Natural killer cell (primary cell): ENCODE data around the gene OXLD1. TPM values are rescaled to one million over a fixed set of nuclear protein-coding genes. Genes with fewer than 3 reads are reported as not detected.

Source experiments
- ATAC-seq, 3 donors: fragments of 150-1000 bp in 2 of 3; fragments of 200-7000 bp in 1 of 3; cut with Tn5 transposase; 1 replicate in 1 of 3; 2 replicates in 2 of 3; pipeline ENCODE4 v1.10.0; 2021; ENCODE audit warnings: mild to moderate bottlenecking in 2 of 3, moderate library complexity in 2 of 3
- DNase-seq, 2 donors: peaks; one replicate each; pipeline versions ENCODE4 v3.0.0 to v3.0.0-alpha.2; 2013 to 2021; ENCODE audit warnings: mixed read lengths in 1 of 2
- H3K27ac ChIP-seq: one replicate; pipeline ENCODE4 v1.5.1; 2013; ENCODE audit warnings: mild to moderate bottlenecking, low read length
- H3K27me3 ChIP-seq: one replicate; pipeline ENCODE4 v1.6.1; 2013; ENCODE audit warnings: low read length; ENCODE audit not compliant: control insufficient read depth, insufficient read depth
- H3K36me3 ChIP-seq: one replicate; pipeline ENCODE4 v1.6.1; 2013; ENCODE audit warnings: low read length; ENCODE audit not compliant: control insufficient read depth, insufficient read depth
- H3K4me1 ChIP-seq: one replicate; pipeline ENCODE4 v1.6.1; 2013; ENCODE audit warnings: low read length; ENCODE audit not compliant: control insufficient read depth, insufficient read depth
- H3K4me3 ChIP-seq: one replicate; pipeline ENCODE4 v1.5.1; 2013; ENCODE audit warnings: low read length
- H3K9me3 ChIP-seq: one replicate; pipeline ENCODE4 v1.6.1; 2013; ENCODE audit warnings: low read length; ENCODE audit not compliant: control insufficient read depth, insufficient read depth
- H3K27ac Mint-ChIP-seq, 2 donors: one replicate each; pipeline ENCODE4 v1.8.0; 2022; ENCODE audit warnings: mild to moderate bottlenecking in 2 of 2, mixed read lengths in 2 of 2, moderate library complexity in 1 of 2
- H3K27me3 Mint-ChIP-seq, 2 donors: one replicate each; pipeline ENCODE4 v1.8.0; 2022; ENCODE audit warnings: low read depth in 2 of 2, mixed read lengths in 2 of 2
- H3K36me3 Mint-ChIP-seq: one replicate; pipeline ENCODE4 v1.8.0; 2022; ENCODE audit warnings: mixed read lengths
- H3K4me1 Mint-ChIP-seq, 2 donors: one replicate each; pipeline ENCODE4 v1.8.0; 2022; ENCODE audit warnings: mixed read lengths in 2 of 2
- H3K4me3 Mint-ChIP-seq: one replicate; pipeline ENCODE4 v1.8.0; 2022; ENCODE audit warnings: mild to moderate bottlenecking, moderate library complexity, mixed read lengths
- H3K9me3 Mint-ChIP-seq, 2 donors: one replicate each; pipeline ENCODE4 v1.8.0; 2022; ENCODE audit warnings: mixed read lengths in 2 of 2
- WGBS: methylation state at CpG from one replicate; pipeline ENCODE4 v1.1.7; 2013; ENCODE audit warnings: missing lambda C conversion rate; ENCODE audit not compliant: insufficient coverage; 5-methylcytosine and 5-hydroxymethylcytosine counted together
- intact Hi-C: fragments of 100-400 bp; cut with micrococcal nuclease; formaldehyde crosslinking; loops from one replicate; pipeline ENCODE4 v1.14.2; 2022
- total RNA-seq, 4 donors: library from RNA; stranded (reverse); fragments of 120-200 nt in 1 of 4; gene quantifications; one replicate each; pipeline versions ENCODE4 v1.2.3 to v1.2.4, GENCODE V29; 2013 to 2022
- TF ChIP-seq, protein P1 (sequence below): fragments of 200-600 bp; IDR thresholded peaks from one replicate; pipeline ENCODE4 v1.8.0; 2022; ENCODE audit warnings: antibody characterized with exemption

The OXLD1 gene
- total RNA-seq, 3 donors from 2014 or later (not counting 1 experiment from before 2014, with no cell fraction given) = 29.9 to 35.0 (median 32.4) TPM

DNA sequence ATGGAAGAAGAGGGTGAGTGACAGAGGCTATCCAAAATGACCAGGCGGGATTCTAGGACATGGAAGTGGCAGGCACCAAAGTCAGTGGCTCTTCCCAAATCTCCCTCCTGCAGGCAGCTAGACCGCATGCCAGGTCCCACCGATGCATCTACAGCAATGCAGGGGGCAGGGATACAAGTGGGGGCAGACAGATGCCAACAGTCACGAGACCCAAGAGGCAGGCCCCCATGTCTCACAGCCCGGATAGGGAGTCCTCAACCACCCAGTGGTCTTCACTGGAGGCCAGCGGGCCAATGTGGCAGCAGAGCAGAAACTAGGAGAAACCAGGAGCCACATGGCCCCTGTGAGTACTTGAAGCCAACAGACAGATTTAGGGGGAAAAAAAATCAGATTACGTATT, 49.5 kb downstream of the OXLD1 start:
- no peak overlapping the region for H3K27ac ChIP-seq
- Mint-ChIP-seq H3K9me3 (no peaks in the 10 kb centered on the region), H3K4me1 (peaks cover 16 to 37% of the 10 kb centered on the region in 2 donors), H3K27me3 (no peaks in the 10 kb centered on the region), H3K36me3 (peaks cover 15% of the 10 kb centered on the region), H3K27ac (no peak overlapping the region), H3K4me3 (no peak overlapping the region)
- no peak for DNase-seq
- peaks cover 53% of the 10 kb centered on the region for H3K36me3 ChIP-seq
- no peak for ATAC-seq
- H3K27me3 ChIP-seq = no peaks in the 10 kb centered on the region
- no peaks in the 10 kb centered on the region for H3K9me3 ChIP-seq
- peaks cover 7% of the 10 kb centered on the region for H3K4me1 ChIP-seq
- 62% methylated on average over 6 of the region's 7 CpGs for WGBS
- intact Hi-C loops = no loop called here
- TF ChIP-seq, protein P1, sequence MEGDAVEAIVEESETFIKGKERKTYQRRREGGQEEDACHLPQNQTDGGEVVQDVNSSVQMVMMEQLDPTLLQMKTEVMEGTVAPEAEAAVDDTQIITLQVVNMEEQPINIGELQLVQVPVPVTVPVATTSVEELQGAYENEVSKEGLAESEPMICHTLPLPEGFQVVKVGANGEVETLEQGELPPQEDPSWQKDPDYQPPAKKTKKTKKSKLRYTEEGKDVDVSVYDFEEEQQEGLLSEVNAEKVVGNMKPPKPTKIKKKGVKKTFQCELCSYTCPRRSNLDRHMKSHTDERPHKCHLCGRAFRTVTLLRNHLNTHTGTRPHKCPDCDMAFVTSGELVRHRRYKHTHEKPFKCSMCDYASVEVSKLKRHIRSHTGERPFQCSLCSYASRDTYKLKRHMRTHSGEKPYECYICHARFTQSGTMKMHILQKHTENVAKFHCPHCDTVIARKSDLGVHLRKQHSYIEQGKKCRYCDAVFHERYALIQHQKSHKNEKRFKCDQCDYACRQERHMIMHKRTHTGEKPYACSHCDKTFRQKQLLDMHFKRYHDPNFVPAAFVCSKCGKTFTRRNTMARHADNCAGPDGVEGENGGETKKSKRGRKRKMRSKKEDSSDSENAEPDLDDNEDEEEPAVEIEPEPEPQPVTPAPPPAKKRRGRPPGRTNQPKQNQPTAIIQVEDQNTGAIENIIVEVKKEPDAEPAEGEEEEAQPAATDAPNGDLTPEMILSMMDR = no peak
- no peak overlapping the region for H3K4me3 ChIP-seq

DNA sequence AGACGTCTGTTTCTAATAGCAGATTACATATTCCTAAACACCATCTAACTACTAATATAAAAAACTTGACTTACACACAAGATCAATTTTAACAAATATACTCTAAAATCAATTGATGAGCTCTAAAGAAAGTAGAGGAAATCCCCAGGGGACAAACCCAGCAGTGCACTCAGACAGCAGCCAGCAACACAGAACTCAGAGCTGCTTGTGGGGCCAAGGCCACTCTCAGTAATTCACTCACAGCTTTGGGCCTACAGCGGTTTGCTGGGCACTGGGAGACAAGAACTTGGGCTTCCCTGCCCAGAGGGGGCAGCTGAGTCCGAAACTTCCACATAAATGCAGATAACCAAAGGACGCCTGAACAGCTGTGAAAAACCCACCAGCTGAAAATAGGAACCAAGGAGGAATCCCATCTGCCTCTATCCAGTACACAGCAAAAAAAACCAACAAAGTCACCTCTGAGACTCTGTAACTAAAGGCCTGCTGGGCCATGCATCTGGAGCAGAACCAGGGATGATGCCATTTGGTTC, 50.9 kb downstream of the OXLD1 start:
- TF ChIP-seq, protein P1 = no peak
- Mint-ChIP-seq H3K4me3 (no peak overlapping the region), H3K27me3 (no peaks in the 10 kb centered on the region), H3K36me3 (peaks cover 8% of the 10 kb centered on the region), H3K4me1 (peaks cover 16 to 34% of the 10 kb centered on the region in 2 donors), H3K27ac (no peak overlapping the region), H3K9me3 (no peaks in the 10 kb centered on the region)
- H3K36me3 ChIP-seq = peaks cover 44% of the 10 kb centered on the region
- H3K27me3 ChIP-seq = no peaks in the 10 kb centered on the region
- DNase-seq (no peak), ATAC-seq (no peak)
- no peaks in the 10 kb centered on the region for H3K9me3 ChIP-seq
- no peak overlapping the region for H3K4me3 ChIP-seq
- H3K27ac ChIP-seq = no peak overlapping the region
- 94% methylated on average over 4 of the region's 4 CpGs for WGBS
- H3K4me1 ChIP-seq = peaks cover 7% of the 10 kb centered on the region
- intact Hi-C loops = no loop called here

Other genes with a start within 250 kb of the OXLD1 start
- gene ACTG1, start 153.8 kb downstream of the OXLD1 start, total RNA-seq = 1,000 to 10,000 TPM; 1,401 to 1,901 (median 1,735) TPM
- 1 to 10 TPM in 2 of 3 donors, under 1 TPM in 1; 0.26 to 2.6 (median 1.0) TPM for gene FSCN2, start 138.2 kb downstream of the OXLD1 start, total RNA-seq
- gene FAAP100, start 114.3 kb downstream of the OXLD1 start, total RNA-seq = 10 to 100 TPM; 31.8 to 34.5 (median 33.1) TPM
- 100 to 1,000 TPM in 1 of 3 donors, 10 to 100 TPM in 2; 96.2 to 117 (median 99.1) TPM for gene NPLOC4, start 29.5 kb downstream of the OXLD1 start, total RNA-seq
- gene TSPAN10, start 29.4 kb downstream of the OXLD1 start, total RNA-seq = under 1 TPM; 0.24 to 0.35 (median 0.29) TPM
- 10 to 100 TPM; 21.9 to 42.8 (median 26.6) TPM for gene PDE6G, start 10.1 kb downstream of the OXLD1 start, total RNA-seq
- gene CCDC137, start 132 bp upstream of the OXLD1 start, total RNA-seq = 10 to 100 TPM; 15.6 to 24.2 (median 22.1) TPM
- gene ARL16, start 17.2 kb upstream of the OXLD1 start, total RNA-seq = 10 to 100 TPM; 23.3 to 47.9 (median 39.3) TPM
- 100 to 1,000 TPM; 179 to 186 (median 181) TPM for gene HGS, start 17.4 kb upstream of the OXLD1 start, total RNA-seq
- 10 to 100 TPM; 16.3 to 24.4 (median 17.5) TPM for gene MRPL12, start 36.8 kb upstream of the OXLD1 start, total RNA-seq
- 1 to 10 TPM; 5.7 to 6.3 (median 5.8) TPM for gene SLC25A10, start 45.7 kb upstream of the OXLD1 start, total RNA-seq
- not detected for gene GCGR, start 137.5 kb upstream of the OXLD1 start, total RNA-seq
- 10 to 100 TPM; 81.1 to 95.5 (median 84.2) TPM for gene MCRIP1, start 166.7 kb upstream of the OXLD1 start, total RNA-seq
- gene PPP1R27, start 168.4 kb upstream of the OXLD1 start, total RNA-seq = not detected
- gene P4HB, start 193.9 kb upstream of the OXLD1 start, total RNA-seq = 100 to 1,000 TPM; 334 to 468 (median 386) TPM
- 100 to 1,000 TPM; 600 to 824 (median 689) TPM for gene ARHGDIA, start 204.7 kb upstream of the OXLD1 start, total RNA-seq
- gene ALYREF, start 225.0 kb upstream of the OXLD1 start, total RNA-seq = 100 to 1,000 TPM in 2 of 3 donors, 10 to 100 TPM in 1; 91.5 to 115 (median 105) TPM
- gene ANAPC11, start 225.1 kb upstream of the OXLD1 start, total RNA-seq = 10 to 100 TPM; 40.1 to 50.9 (median 41.5) TPM
- gene NPB, start 235.6 kb upstream of the OXLD1 start, total RNA-seq = under 1 TPM in 2 of 3 donors, not detected in 1; 0.18 to 0.31 TPM
- gene PCYT2, start 244.8 kb upstream of the OXLD1 start, total RNA-seq = 10 to 100 TPM; 30.6 to 34.4 (median 34.2) TPM